IMR-90 (cell line): ENCODE results near the gene PBOV1.

ENCODE experiments used
- MXI1 ChIP-seq: IDR thresholded peaks from 2 replicates; pipeline ENCODE4 v1.6.1; 2012; ENCODE audit warnings: low read depth, mild to moderate bottlenecking, low read length, moderate library complexity, borderline replicate concordance
- POLR2A ChIP-seq: IDR thresholded peaks from 2 replicates; pipeline ENCODE4 v1.6.1; 2012; ENCODE audit warnings: mild to moderate bottlenecking, low read depth, low read length

DNA sequence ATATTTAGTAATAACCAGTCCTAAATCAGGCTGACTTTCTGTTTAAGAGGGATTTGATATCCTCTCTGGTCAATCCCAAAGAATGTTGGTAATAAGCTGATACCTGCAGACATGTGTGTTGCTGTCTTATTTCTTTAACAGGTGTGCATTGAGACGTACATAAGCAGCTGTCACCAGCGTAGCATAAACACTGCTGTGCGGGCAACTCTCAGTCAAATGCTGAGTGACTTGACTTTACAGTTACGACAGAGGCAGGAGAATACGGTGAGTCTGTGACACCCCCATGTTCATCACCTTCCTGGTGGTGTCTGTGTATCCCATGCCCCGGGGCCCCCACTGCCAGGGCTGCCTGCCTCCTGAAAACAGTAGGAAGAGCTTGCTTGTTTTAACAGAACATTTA is 20.1 kb upstream of the PBOV1 start:
- no peak for TF ChIP-seq POLR2A
- TF ChIP-seq MXI1, result no peak
